Urothelium cell line (cell line): ENCODE results near the gene CTBP1.

ENCODE experiments used
- DNase-seq: peaks from one replicate; pipeline ENCODE4 v3.0.0; 2011; ENCODE audit warnings: low spot score, mixed read lengths
- FAIRE-seq: peaks from 2 replicates; lab custom pipeline; 2011; peaks lifted over from hg19 to GRCh38; lab: Jason Lieb, UNC

CTBP1 gene

DNA sequence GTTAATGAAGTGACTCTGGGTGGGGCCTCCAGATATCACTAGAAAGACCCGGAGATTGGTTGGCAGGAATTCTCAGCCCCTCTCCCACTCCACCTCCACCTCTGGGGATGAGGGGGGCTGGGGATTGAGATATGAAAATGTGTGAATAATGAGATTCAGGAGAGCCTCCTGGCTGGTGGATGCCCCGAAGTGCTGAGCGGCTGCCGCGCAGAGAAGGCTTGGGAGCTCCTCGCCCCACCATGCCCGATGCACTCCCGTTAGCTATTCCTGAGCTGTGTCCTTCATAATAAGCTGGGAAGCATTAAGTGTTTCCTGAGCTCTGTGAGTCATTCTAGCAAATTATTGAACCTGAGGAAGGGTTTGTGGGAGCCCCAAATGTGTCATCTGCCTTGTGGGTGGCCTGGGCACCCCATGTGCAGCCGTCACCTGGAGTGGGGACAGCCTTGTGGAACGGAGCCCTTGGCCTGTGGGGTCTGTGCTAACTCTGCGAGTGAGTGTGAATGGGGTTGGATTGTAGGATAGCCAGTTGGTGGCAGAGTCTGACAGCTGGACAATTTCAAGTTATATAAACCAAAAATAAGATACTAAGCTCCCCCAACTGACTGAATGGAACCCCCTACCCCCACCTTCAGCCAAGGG, 36.3 kb upstream of the CTBP1 start:
- FAIRE-seq = no peak
- no peak for DNase-seq

GRCh38 chr4:1283711-1284110, 34.8 kb upstream of the CTBP1 start:
- FAIRE-seq (no peak), DNase-seq (no peak)

DNA sequence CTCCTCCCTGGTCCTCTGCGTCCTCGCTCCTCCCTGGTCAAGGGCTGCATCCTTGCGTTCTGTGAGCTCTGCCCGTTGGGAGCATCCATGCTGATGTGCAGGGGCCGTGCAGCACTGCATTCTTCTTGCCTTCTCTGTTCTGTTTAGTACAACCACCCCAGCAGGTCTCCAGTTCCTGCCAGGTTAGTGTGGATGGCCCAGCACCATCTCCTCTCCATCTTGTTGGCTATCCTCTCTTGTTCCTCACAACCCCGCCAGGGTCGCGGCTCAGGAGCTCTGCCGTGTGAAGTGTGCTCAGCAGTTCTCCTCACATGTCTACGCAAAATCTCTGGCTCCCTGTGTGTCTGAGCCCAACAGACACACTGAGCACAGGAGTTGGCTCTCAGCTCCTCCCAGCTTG, 30.3 kb upstream of the CTBP1 start:
- DNase-seq = no peak
- no peak for FAIRE-seq

DNA sequence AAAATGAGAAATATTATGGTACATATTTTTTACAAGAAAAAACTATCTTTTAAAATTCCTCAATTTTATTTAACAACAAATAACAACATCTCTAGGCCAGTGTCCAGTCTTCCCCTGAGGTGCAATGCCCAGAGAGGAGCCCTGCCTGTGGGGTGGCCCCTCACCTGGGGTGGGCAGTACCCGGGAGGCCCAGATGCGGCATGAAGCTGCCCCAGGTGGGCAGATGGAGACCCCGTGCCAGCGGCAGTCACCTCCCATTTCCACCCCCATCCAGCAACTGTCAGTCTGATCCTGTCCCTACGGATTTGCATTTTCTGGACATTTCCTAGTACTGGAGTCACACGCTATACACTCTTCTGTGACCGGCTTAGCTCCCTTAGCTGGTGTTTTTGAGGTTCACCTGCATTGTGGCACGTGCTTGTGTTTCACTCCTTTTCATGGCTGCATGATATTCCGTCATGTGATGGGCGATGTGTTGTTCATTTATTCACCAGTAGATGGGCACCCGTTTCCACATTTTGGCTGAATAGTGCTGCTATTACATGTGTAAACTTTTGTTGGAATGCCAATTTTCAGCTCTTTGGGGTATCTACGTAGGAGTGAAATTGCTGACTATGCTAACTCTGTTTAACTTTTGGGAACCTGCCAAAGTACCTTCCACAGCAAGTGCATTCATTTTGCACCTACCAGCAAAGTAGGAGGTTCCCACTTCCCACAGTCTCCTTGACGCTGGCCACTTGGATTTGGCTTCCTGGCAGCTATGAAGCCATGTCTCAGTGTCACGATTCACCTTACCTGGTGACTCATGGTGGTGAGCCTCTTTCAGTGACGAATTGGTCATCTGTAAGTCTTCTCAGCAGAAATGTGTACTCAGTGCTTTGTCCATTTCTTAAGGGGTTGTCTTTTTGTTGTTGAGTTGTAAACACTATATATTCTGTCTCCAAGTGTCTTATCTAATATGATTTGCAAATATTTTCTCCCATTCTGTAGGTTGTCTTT, 29.0 kb upstream of the CTBP1 start:
- peak; percentile 45 for DNase-seq
- FAIRE-seq = no peak

- DNase-seq (no peak), FAIRE-seq (no peak)
Measured at GRCh38 chr4:1276984-1277383, 28.1 kb upstream of the CTBP1 start.

DNA sequence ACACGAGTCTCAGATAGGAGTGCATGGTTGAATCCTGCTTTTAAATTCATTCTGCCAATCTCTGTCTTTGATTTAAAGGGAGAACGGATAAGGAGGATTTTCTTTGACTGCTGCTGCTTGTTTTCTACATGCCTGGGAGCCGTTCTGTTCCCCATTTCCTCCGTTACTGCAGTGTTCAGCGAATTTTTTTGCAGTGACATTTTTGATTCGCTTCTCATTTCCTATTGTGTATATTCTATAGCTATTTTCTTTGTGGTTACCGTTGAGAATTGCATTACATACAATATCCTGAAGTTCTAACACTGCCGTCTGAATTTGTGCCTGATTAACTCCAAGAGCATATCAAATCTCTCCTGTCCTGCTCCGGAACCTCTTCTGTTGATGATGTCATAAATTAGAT, 25.9 kb upstream of the CTBP1 start:
- no peak for FAIRE-seq
- DNase-seq = no peak

DNA sequence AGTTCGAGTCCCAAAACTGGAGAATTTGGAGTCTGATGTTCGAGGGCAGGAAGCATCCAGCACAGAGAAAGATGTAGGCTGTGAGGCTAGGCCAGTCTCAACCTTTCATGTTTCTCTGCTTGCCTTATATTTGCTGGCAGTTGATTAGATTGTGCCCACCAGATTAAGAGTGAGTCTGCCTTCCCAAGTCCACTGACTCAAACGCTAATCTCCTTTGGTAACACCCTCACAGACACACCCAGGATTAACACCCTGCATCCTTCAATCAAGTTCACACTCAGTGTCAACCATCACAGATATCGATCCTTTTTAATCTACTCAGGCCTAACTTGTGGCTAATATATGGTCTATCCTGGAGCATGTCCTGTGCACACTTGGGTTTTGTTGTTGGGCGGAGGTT, 22.8 kb upstream of the CTBP1 start:
- no peak for DNase-seq
- FAIRE-seq = no peak

DNA sequence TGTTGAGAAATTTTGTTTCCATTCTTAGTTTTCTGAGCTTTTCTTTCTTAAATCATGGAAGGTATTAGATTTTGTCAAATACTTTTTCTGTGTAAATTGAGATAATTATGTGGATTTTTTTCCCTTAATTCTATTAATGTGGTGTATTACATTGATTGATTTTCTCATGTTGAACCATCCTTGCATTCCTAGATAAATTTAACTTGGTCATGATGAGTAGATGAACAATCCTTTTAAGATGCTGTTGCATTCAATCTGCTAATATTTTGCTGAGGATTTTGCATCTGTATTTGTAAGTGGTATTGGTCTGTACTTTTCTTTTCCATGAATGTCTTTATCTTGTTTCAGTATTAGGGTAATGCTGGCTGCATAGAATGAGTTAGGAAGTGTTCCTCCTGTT, 20.3 kb upstream of the CTBP1 start:
- DNase-seq = no peak
- FAIRE-seq = no peak

DNA sequence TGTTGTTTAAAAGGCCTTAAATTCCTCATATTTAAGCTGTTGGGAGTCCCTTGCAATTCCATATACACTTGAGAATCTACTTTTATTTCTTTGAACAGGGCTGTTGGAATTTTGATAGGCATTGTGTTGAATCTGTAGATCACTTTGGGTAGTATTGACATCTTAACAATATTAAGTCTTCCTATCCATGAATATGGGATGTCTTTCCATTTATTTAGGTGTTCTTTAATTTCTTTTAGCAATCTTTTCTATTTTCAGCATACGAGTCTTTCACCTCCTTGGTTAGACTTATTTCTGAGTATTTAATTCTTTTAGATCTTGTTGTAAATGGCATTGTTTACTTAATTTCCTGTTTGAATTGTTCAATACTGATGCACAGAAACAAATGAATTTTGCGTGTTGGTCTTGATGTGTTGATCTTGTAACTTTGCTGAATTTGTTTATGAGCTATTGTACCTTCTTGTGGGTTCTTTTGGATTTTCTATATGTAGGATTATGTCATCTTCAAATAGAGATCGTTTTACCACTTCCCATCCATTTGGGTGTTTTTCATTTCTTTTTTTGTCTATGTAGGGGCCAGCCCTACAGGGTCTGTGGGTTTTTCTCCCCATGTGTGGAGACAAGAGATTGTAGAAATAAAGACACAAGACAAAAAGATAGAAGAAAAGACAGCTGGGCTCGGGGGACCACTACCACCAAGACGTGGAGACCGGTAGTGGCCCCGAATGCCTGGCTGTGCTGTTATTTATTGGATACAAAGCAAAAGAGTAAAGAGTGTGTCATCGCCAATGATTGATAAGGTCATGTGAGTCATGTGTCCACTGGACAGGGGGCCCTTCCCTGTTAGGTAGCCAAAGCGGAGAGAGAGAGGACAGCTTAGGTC, 18.2 kb upstream of the CTBP1 start:
- FAIRE-seq (no peak), DNase-seq (no peak)

DNA sequence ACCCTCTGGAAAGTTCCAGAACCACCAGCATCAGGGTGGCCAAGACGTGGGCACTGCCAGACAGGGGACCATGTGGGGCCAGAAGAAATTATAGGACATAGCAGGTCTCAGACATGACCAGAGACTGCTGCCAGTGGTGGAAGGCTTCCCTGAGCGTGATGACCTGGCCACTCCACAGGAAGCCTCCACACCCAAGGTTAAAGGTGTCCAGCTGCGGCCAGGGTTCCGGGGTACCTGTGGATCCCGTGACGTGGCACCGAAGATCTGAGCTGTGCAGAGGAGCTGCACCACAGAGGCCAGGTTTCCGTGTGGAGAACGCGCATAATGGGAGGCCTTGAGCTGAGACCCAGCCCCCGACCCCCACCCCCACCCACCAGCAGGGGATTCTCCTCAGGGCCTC, 16.4 kb upstream of the CTBP1 start:
- DNase-seq (no peak), FAIRE-seq (no peak)

DNA sequence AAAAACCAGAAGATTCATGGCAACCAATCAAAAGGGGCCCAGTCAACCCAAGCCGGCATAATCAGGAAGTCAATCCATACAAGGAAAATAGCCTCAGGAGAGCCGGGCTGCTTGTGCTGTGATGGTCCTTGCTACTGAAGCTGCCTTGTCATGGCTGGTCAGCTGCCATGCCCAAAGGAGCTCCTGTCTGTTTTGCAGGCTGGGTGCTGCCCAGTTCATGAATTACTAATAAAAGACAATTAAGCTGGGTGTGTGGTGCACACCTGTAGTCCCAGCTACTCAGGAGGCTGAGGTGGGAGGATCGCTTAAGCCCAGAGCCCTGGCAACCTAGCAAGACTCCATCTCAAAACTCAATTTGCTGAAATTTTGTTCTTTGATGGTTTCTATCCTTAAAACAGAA, 16.0 kb upstream of the CTBP1 start:
- FAIRE-seq (no peak), DNase-seq (no peak)

DNA sequence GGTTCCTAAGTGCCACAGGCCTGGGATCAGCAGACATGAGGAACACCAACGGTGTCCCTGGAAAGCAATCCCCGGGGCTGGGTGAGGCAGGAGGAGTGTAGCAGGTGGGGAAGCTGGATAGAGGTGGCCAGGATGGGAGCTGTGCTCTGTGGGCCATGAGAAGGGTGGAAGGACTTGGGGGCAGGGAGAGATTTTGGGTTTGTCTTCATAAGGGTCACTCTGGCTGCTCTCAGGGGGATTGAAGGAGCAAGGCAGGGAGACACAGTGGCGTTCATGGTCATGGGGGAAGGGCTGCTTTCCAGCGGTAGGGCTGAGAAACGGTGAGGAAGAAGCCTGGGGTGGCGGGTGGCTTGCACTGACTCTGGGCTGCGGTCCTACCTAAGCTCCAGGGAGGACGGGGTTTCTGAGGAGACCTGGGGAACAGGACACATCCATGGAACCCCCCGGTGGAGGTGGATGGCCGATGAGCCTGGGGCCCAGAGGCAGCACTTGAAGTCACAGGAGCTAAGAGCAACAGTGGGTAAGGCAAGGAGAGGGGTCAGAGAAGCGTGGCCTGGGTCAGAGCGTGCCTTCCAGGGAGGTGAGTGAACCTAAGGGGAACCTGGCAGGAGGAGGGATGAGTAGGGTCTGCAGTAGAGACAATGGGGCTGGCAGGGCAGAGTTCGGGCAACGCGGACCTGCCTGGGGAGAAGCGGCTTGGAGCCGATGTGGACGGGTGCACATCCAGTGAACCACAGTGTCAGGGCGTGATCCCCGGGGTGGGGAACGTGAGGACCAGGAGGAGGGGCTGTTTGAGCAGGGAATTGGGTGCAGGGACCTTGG, 12.4 kb upstream of the CTBP1 start:
- DNase-seq (no peak), FAIRE-seq (no peak)

DNA sequence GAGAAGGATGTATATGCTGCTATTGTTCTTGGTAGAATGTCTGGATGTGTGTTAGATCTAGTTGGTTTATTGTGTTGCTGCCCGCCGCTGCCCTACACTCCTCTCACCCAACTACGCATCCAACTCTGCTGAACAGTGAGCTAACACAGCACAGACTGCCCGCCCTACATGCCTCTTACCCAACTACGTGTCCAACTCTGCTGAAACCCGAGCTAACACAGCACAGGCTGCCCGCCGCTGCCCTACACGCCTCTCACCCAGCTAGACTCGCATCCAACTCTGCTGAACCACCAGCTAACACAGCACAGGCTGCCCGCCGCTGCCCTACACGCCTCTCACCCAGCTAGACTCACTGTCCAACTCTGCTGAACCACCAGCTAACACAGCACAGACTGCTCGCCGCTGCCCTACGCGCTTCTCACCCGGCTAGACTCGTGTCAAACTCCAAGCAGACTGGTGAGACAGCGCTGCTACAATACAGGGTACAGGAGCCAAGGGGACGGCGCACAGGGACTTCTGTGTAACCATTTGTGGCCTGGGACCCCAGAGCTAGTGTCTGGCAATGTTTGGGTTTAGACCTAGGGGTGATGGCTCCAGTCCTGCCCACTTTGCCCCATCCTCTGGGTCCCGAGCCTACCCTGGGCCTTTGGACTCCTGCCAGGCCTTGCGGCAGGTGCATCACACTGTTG, 11.6 kb upstream of the CTBP1 start:
- DNase-seq (no peak), FAIRE-seq (no peak)

- DNase-seq (no peak), FAIRE-seq (no peak)
Measured at GRCh38 chr4:1259966-1260365, 11.0 kb upstream of the CTBP1 start.

DNA sequence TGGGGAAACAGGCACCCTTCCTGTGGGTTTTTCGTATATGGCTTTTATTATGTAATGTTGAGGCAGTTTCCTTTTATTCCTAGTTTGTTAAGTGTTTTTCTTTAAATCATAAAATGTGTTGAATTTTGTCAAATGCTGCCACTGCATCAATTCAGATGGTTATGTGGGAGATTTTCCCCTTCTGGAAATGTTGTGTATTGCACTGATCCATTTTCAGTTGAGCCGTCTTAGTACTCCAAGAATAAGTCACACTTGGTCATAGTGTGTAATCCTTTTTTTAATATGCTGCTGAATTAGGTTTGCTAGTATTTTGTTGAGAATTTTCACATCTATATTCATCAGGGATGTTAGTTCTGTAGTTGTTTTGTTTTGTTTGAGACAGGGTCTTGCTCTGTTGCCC, 9.5 kb upstream of the CTBP1 start:
- FAIRE-seq = no peak

DNA sequence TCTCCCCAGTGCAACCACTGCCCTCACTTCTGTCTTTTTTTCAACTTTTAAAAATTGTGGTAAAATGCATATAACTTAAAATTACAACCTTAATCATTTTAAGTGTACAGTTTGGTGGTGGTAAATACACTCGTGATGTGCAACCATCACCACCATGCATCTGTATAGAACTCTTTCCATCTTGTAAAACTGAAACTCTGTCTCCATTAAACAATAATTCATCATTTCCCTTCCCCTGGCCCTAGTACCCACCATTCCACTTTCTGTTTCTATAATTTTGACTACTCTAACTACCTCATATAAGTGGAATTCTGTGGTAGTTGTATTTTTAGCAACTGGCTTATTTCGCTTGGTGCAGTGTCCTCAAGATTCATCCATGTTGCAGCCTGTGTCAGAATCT, 6.8 kb upstream of the CTBP1 start:
- FAIRE-seq (no peak), DNase-seq (no peak)

More for the DNA sequence above, 9.5 kb upstream of the CTBP1 start:
- no peak for DNase-seq

- no peak for DNase-seq
- no peak for FAIRE-seq
Measured at GRCh38 chr4:1255151-1255550, 6.2 kb upstream of the CTBP1 start.

- no peak for DNase-seq
- no peak for FAIRE-seq
Measured at GRCh38 chr4:1253831-1254230, 4.9 kb upstream of the CTBP1 start.

DNA sequence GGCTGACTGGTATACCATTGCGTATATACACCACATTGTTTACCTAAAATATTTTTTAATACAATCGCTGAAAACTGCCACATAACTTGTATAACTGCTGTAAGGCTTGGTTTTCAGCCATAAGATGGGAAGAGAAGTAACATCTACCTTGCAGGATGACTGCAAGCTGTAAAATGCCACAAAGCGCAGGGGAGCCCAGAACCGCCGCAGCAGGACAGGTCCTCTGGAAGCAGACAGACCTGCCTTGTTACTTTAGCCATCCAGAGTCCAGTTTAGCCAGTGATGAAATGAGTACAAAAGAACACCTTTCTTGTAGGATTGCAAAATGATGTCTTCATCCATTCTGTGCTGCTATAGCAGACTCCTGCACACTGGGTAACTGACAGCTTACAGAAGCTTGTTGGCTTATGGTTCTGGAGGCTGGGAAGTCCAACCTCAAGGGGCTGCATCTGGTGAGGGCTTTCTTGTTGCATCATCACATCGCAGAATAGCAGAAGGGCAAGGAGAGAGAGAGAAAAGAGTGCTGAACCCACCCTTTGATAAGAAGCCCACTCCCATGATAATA, 4.1 kb upstream of the CTBP1 start:
- DNase-seq = no peak
- FAIRE-seq = no peak

- FAIRE-seq (no peak), DNase-seq (no peak)
Measured at GRCh38 chr4:1251773-1252066, 2.8 kb upstream of the CTBP1 start.
